ENCODE results near the gene COPZ1. TPM values are rescaled to one million over a fixed set of nuclear protein-coding genes. Genes with fewer than 3 reads are reported as not detected.
A peak's percentile ranks its signal among the peaks of the same experiment; 100 is the strongest.

The COPZ1 gene
- total and polyA plus RNA-seq, 9 of the 15 experiments (the other 6 are each of a cell fraction or from before 2014, with no cell fraction given): 137 to 487 (median 233) TPM

DNA sequence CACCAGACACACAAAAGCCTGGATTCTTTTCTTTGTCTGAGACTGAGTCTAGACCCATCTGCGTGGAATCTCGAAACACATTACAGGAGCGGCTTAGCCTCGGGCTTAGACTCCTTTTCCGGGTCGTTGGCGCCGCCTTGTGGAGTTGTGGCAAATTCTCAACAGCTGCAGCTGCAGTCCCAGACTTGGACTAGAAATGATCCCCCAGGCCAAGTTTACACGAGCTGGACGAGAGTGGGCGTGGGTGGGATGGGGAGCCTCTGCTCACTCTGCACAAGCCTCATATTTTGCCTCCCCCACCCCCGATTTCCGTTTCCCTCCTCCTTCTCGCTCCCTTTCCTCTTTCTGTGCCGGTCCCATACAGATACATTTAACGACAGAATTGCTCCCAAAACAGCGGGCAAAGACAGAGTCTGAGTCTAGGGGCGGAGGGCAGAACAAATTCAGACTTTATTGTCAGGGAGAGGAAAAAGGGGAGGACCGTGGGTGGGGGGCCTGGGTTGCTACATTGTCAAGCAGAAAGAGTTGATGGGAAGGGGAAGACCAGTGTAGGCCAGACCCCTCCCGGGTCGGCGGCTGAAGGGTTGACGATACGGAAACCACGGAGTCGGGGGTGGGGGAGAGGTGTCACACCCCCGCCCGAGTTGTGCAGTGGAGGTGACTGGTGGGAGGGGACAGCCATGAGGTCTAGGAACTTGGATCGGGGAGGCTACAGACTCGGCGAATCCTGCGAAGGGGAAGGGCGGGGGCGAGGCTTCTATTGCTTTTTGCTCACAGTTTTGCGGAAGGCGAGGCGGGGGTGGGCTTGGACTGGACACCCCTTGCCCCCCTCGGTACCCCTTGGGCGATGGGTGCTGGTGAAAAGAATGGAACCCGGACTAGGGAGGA is 44.0 kb downstream of the COPZ1 start (continued):
- TF ChIP-seq RAD21 (CRISPR knock-in tag; conservative IDR thresholded peaks at IDR 0.05 in 1 of 2, IDR thresholded peaks at IDR 0.05 in 1 of 2) (peak; percentile 84 to 92), ARNT (IDR thresholded peaks at IDR 0.05) (peak in 1 of 2 experiments; percentile 32; a peak in 1 of 4 replicates), NONO (IDR thresholded peaks at IDR 0.05; ENCODE audit: low read depth in 2 of 2, low read length in 1 of 2) (peak in 1 of 2 experiments; percentile 96; a peak in 2 of 4 replicates), SIRT6 (IDR thresholded peaks at IDR 0.05; ENCODE audit: low read depth, low read length) (no peak), SAP30 (IDR thresholded peaks at IDR 0.05; ENCODE audit: borderline replicate concordance, insufficient read depth, low read depth, low read length, poor library complexity, severe bottlenecking) (no peak), POLR2G (IDR thresholded peaks at IDR 0.05; ENCODE audit: low read depth, low read length) (peak; percentile 46; the same call in 1 of the 2 replicates), XRCC3 (IDR thresholded peaks at IDR 0.05) (no peak), POLR2A (conservative IDR thresholded peaks at IDR 0.05) (peak; percentile 53), NRF1 (conservative IDR thresholded peaks at IDR 0.05 in 1 of 2, IDR thresholded peaks at IDR 0.05 in 1 of 2) (0 out of 4 replicates have a peak, but pooled peaks of 1 of the 2 experiments have one; percentile 13), SMARCA5 (IDR thresholded peaks at IDR 0.05) (no peak), NEUROD1 (IDR thresholded peaks at IDR 0.05; ENCODE audit: borderline replicate concordance, low read depth, low read length, partially characterized antibody) (peak; percentile 12)
- TF ChIP-seq, protein P1, sequence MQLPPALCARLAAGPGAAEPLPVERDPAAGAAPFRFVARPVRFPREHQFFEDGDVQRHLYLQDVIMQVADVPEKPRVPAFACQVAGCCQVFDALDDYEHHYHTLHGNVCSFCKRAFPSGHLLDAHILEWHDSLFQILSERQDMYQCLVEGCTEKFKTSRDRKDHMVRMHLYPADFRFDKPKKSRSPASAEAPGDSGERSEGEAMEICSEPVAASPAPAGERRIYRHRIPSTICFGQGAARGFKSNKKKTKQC (CRISPR knock-in tag; IDR thresholded peaks at IDR 0.05): 0 out of 2 replicates have a peak, but pooled peaks have one; percentile 70
- TF ChIP-seq, protein P2, sequence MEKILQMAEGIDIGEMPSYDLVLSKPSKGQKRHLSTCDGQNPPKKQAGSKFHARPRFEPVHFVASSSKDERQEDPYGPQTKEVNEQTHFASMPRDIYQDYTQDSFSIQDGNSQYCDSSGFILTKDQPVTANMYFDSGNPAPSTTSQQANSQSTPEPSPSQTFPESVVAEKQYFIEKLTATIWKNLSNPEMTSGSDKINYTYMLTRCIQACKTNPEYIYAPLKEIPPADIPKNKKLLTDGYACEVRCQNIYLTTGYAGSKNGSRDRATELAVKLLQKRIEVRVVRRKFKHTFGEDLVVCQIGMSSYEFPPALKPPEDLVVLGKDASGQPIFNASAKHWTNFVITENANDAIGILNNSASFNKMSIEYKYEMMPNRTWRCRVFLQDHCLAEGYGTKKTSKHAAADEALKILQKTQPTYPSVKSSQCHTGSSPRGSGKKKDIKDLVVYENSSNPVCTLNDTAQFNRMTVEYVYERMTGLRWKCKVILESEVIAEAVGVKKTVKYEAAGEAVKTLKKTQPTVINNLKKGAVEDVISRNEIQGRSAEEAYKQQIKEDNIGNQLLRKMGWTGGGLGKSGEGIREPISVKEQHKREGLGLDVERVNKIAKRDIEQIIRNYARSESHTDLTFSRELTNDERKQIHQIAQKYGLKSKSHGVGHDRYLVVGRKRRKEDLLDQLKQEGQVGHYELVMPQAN (IDR thresholded peaks at IDR 0.05; ENCODE audit: borderline replicate concordance): peak; percentile 70; the same call in 1 of the 2 replicates
- TF ChIP-seq, protein P3, sequence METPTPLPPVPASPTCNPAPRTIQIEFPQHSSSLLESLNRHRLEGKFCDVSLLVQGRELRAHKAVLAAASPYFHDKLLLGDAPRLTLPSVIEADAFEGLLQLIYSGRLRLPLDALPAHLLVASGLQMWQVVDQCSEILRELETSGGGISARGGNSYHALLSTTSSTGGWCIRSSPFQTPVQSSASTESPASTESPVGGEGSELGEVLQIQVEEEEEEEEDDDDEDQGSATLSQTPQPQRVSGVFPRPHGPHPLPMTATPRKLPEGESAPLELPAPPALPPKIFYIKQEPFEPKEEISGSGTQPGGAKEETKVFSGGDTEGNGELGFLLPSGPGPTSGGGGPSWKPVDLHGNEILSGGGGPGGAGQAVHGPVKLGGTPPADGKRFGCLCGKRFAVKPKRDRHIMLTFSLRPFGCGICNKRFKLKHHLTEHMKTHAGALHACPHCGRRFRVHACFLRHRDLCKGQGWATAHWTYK (CRISPR knock-in tag; IDR thresholded peaks at IDR 0.05): 0 out of 2 replicates have a peak, but pooled peaks have one; percentile 26
- TF ChIP-seq, protein P4, sequence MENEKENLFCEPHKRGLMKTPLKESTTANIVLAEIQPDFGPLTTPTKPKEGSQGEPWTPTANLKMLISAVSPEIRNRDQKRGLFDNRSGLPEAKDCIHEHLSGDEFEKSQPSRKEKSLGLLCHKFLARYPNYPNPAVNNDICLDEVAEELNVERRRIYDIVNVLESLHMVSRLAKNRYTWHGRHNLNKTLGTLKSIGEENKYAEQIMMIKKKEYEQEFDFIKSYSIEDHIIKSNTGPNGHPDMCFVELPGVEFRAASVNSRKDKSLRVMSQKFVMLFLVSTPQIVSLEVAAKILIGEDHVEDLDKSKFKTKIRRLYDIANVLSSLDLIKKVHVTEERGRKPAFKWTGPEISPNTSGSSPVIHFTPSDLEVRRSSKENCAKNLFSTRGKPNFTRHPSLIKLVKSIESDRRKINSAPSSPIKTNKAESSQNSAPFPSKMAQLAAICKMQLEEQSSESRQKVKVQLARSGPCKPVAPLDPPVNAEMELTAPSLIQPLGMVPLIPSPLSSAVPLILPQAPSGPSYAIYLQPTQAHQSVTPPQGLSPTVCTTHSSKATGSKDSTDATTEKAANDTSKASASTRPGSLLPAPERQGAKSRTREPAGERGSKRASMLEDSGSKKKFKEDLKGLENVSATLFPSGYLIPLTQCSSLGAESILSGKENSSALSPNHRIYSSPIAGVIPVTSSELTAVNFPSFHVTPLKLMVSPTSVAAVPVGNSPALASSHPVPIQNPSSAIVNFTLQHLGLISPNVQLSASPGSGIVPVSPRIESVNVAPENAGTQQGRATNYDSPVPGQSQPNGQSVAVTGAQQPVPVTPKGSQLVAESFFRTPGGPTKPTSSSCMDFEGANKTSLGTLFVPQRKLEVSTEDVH (IDR thresholded peaks at IDR 0.05; ENCODE audit: low read depth, partially characterized antibody): peak; percentile 35
- TF ChIP-seq, protein P5, sequence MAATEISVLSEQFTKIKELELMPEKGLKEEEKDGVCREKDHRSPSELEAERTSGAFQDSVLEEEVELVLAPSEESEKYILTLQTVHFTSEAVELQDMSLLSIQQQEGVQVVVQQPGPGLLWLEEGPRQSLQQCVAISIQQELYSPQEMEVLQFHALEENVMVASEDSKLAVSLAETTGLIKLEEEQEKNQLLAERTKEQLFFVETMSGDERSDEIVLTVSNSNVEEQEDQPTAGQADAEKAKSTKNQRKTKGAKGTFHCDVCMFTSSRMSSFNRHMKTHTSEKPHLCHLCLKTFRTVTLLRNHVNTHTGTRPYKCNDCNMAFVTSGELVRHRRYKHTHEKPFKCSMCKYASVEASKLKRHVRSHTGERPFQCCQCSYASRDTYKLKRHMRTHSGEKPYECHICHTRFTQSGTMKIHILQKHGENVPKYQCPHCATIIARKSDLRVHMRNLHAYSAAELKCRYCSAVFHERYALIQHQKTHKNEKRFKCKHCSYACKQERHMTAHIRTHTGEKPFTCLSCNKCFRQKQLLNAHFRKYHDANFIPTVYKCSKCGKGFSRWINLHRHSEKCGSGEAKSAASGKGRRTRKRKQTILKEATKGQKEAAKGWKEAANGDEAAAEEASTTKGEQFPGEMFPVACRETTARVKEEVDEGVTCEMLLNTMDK (IDR thresholded peaks at IDR 0.05; ENCODE audit: borderline replicate concordance, insufficient read depth, low read depth, low read length, poor library complexity, severe bottlenecking): peak; percentile 77
